Right lobe of liver (tissue), 4 donors: ENCODE measurements around the gene BMS1.

ENCODE experiments used
- CTCF ChIP-seq, 4 donors: fragments of 200-600 bp in 3 of 4; fragments of 450-650 bp in 1 of 4; IDR thresholded peaks; one replicate each; pipeline versions ENCODE4 v1.5.1 to v1.8.0; 2016 to 2022; ENCODE audit warnings: antibody characterized with exemption in 4 of 4, mild to moderate bottlenecking in 2 of 4
- POLR2A ChIP-seq: fragments of 450-650 bp; IDR thresholded peaks from one replicate; pipeline ENCODE4 v1.6.1; 2017; ENCODE audit warnings: antibody characterized with exemption, mild to moderate bottlenecking
- donor health status: DM: no; HTN: no; CAD: no.
- donor health status: DM: no; HTN: no; CAD: no.
- donor health status: DM: no; HTN: yes; CAD: no.

- no peak for TF ChIP-seq CTCF (IDR thresholded peaks at IDR 0.05)
- TF ChIP-seq POLR2A, result no peak
These were observed 48.1 kb upstream of the BMS1 start for GRCh38 chr10:42734536-42734935.
